HepG2 (cell line): Measurements from ENCODE around the gene PSRC1. TPM values are rescaled to one million over a fixed set of nuclear protein-coding genes. Genes with fewer than 3 reads are reported as not detected.

Source experiments
- AHR ChIP-seq: IDR thresholded peaks from 2 replicates; pipeline ENCODE4 v1.6.1; 2018; ENCODE audit warnings: missing genetic modification reagents, missing compliant biosample characterization
- AKAP8 ChIP-seq: sonication (generic); formaldehyde crosslinking; IDR thresholded peaks from 2 replicates; pipeline ENCODE4 v1.5.1; 2020; ENCODE audit warnings: mild to moderate bottlenecking, missing genetic modification reagents
- BRD4 ChIP-seq: sonication (generic); formaldehyde crosslinking; IDR thresholded peaks from 2 replicates; pipeline ENCODE4 v1.4.0; 2020; ENCODE audit warnings: missing genetic modification reagents
- FOSL1 ChIP-seq: sonication (generic); formaldehyde crosslinking; IDR thresholded peaks from 2 replicates; pipeline ENCODE4 v1.9.0; 2021; ENCODE audit warnings: missing genetic modification reagents, borderline replicate concordance
- HOXA5 ChIP-seq: sonication (generic); formaldehyde crosslinking; IDR thresholded peaks from 2 replicates; pipeline ENCODE4 v1.4.0; 2020; ENCODE audit warnings: missing genetic modification reagents
- HOXA7 ChIP-seq: sonication (generic); formaldehyde crosslinking; IDR thresholded peaks from 2 replicates; pipeline ENCODE4 v1.8.1; 2022; ENCODE audit warnings: mild to moderate bottlenecking, missing genetic modification reagents, moderate library complexity
- PBX2 ChIP-seq: IDR thresholded peaks from 2 replicates; pipeline ENCODE4 v1.6.1; 2016; ENCODE audit warnings: control low read depth
- PRDM10 ChIP-seq: sonication (generic); formaldehyde crosslinking; IDR thresholded peaks from 2 replicates; pipeline ENCODE4 v1.4.0; 2020; ENCODE audit warnings: low read depth, missing genetic modification reagents
- SMC3 ChIP-seq: IDR thresholded peaks from 2 replicates; pipeline ENCODE4 v1.6.1; 2011; ENCODE audit warnings: low read length, improper control_type of control experiment
- TARDBP ChIP-seq: sonication (generic); formaldehyde crosslinking; IDR thresholded peaks from 2 replicates; pipeline ENCODE4 v1.8.0; 2022; ENCODE audit warnings: mild to moderate bottlenecking, missing genetic modification reagents
- ZBTB42 ChIP-seq: sonication (generic); formaldehyde crosslinking; IDR thresholded peaks from 2 replicates; pipeline ENCODE4 v1.5.0; 2020; ENCODE audit warnings: mild to moderate bottlenecking, missing genetic modification reagents
- ZBTB49 ChIP-seq: sonication (generic); formaldehyde crosslinking; IDR thresholded peaks from 2 replicates; pipeline ENCODE4 v1.4.0; 2020; ENCODE audit warnings: missing genetic modification reagents, borderline replicate concordance
- ZNF263 ChIP-seq: sonication (generic); formaldehyde crosslinking; IDR thresholded peaks from 2 replicates; pipeline ENCODE4 v1.4.0; 2020; ENCODE audit warnings: missing genetic modification reagents
- ZNF280B ChIP-seq: sonication (generic); formaldehyde crosslinking; IDR thresholded peaks from 2 replicates; pipeline ENCODE4 v1.5.0; 2020; ENCODE audit warnings: missing genetic modification reagents, mild to moderate bottlenecking, borderline replicate concordance
- ZNF44 ChIP-seq: sonication (generic); formaldehyde crosslinking; IDR thresholded peaks from 2 replicates; pipeline ENCODE4 v1.5.1; 2020; ENCODE audit warnings: mild to moderate bottlenecking, missing genetic modification reagents
- polyA plus RNA-seq, 8 experiments: library from polyadenylated mRNA; depleted of rRNA in 3 of 8; stranded (reverse) in 7 of 8; unstranded in 1 of 8; fragments of >200 nt; fragmentation: Illumina TruSeq in 4 of 8; extraction: Trizol in 4 of 8; gene quantifications; 2 replicates each; pipeline versions ENCODE4 v1.2.1 to v1.2.3, GENCODE V29; 2011 to 2016; ENCODE audit warnings: low read depth in 4 of 8, missing spikeins in 1 of 8, mixed read lengths in 1 of 8; ENCODE audit not compliant: insufficient read depth in 1 of 8
- total RNA-seq, 5 experiments: library from RNA; depleted of rRNA; stranded (reverse); fragments of >200 nt; fragmentation: Illumina TruSeq; extraction: Trizol; gene quantifications; 2 replicates each; pipeline ENCODE4 v1.2.3, GENCODE V29; 2016; ENCODE audit warnings: low read depth in 1 of 5
- TF ChIP-seq, protein P1 (sequence below): sonication (generic); formaldehyde crosslinking; IDR thresholded peaks from 2 replicates; pipeline ENCODE4 v1.5.1; 2020; ENCODE audit warnings: missing genetic modification reagents, mild to moderate bottlenecking, borderline replicate concordance

Gene PSRC1
- total and polyA plus RNA-seq, 2 of the 13 experiments (the other 11 are each of a cell fraction or from before 2014, with no cell fraction given), result 28.6 to 30.3 TPM

DNA sequence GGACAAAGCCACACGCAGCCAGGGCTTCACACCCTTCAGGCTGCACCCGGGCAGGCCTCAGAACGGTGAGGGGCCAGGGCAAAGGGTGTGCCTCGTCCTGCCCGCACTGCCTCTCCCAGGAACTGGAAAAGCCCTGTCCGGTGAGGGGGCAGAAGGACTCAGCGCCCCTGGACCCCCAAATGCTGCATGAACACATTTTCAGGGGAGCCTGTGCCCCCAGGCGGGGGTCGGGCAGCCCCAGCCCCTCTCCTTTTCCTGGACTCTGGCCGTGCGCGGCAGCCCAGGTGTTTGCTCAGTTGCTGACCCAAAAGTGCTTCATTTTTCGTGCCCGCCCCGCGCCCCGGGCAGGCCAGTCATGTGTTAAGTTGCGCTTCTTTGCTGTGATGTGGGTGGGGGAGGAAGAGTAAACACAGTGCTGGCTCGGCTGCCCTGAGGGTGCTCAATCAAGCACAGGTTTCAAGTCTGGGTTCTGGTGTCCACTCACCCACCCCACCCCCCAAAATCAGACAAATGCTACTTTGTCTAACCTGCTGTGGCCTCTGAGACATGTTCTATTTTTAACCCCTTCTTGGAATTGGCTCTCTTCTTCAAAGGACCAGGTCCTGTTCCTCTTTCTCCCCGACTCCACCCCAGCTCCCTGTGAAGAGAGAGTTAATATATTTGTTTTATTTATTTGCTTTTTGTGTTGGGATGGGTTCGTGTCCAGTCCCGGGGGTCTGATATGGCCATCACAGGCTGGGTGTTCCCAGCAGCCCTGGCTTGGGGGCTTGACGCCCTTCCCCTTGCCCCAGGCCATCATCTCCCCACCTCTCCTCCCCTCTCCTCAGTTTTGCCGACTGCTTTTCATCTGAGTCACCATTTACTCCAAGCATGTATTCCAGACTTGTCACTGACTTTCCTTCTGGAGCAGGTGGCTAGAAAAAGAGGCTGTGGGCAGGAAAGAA lies 8.1 kb downstream of the PSRC1 start (continued):
- TF ChIP-seq ZBTB49 (no peak), ZNF44 (CRISPR knock-in tag) (no peak), ZNF263 (CRISPR knock-in tag) (peak; percentile 17; the same call in 1 of the 2 replicates), SMC3 (no peak), ZBTB42 (no peak), ZNF280B (0 out of 2 replicates have a peak, but pooled peaks have one; percentile 15), AKAP8 (CRISPR knock-in tag) (no peak), PBX2 (CRISPR knock-in tag) (no peak), PRDM10 (no peak), HOXA7 (CRISPR knock-in tag) (no peak), FOSL1 (peak; percentile 33; the same call in 1 of the 2 replicates), BRD4 (CRISPR knock-in tag) (peak; percentile 49; the same call in 1 of the 2 replicates), AHR (CRISPR knock-in tag) (no peak), HOXA5 (CRISPR knock-in tag) (peak; percentile 54; the same call in 1 of the 2 replicates), TARDBP (peak; percentile 66)
- TF ChIP-seq, protein P1, sequence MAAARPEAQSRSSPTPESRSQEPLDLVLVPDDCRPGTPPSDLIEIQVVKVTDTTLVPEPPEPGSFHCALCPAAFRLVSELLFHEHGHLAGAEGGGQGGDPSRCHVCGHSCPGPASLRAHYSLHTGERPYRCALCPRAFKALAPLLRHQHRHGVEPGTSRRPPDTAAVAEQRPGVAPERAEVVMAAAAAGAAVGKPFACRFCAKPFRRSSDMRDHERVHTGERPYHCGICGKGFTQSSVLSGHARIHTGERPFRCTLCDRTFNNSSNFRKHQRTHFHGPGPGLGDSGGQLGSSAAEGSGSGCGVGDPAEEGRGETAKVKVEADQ (CRISPR knock-in tag), result peak; percentile 38; the same call in 1 of the 2 replicates
